ENCODE data around the gene CHMP1B.

GRCh38 chr18:11851806-11852337 lies 659 bp downstream of the CHMP1B start:
- TF ChIP-seq CTCF (IDR thresholded peaks at IDR 0.05) (no peak), POLR2A (IDR thresholded peaks at IDR 0.05) (no peak), POLR2AphosphoS5 (IDR thresholded peaks at IDR 0.05) (no peak)
